ENCODE measurements around the gene TLE6.

DNA sequence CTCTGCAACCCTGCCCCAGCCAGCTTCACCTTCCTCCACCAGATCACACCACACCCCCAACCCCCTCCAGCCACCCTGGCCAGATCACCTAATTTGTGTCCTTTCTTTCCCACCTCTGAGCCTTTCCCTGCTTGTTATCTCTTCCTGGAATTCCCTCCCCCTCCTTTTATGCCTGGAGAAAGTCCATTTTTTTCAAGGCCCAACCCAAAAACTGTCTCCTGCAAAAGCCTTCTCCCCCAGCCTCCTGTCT, 57.0 kb downstream of the TLE6 start:
- TF ChIP-seq POLR2A (IDR thresholded peaks at IDR 0.05), result no peak
- TF ChIP-seq, protein P1, sequence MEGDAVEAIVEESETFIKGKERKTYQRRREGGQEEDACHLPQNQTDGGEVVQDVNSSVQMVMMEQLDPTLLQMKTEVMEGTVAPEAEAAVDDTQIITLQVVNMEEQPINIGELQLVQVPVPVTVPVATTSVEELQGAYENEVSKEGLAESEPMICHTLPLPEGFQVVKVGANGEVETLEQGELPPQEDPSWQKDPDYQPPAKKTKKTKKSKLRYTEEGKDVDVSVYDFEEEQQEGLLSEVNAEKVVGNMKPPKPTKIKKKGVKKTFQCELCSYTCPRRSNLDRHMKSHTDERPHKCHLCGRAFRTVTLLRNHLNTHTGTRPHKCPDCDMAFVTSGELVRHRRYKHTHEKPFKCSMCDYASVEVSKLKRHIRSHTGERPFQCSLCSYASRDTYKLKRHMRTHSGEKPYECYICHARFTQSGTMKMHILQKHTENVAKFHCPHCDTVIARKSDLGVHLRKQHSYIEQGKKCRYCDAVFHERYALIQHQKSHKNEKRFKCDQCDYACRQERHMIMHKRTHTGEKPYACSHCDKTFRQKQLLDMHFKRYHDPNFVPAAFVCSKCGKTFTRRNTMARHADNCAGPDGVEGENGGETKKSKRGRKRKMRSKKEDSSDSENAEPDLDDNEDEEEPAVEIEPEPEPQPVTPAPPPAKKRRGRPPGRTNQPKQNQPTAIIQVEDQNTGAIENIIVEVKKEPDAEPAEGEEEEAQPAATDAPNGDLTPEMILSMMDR (IDR thresholded peaks at IDR 0.05 in 8 of 11, conservative IDR thresholded peaks at IDR 0.05 in 3 of 11), result no peak
